Left renal pelvis (tissue), 4 donors: ENCODE data around the gene SQSTM1. TPM values are rescaled to one million over a fixed set of nuclear protein-coding genes. Genes with fewer than 3 reads are reported as not detected.

ENCODE experiments used
- DNase-seq, 4 donors: peaks; one replicate each; pipeline ENCODE4 v3.0.0-alpha.2; 2013; ENCODE audit warnings: low read depth in 4 of 4, low spot score in 3 of 4
- polyA plus RNA-seq, 4 donors: library from polyadenylated mRNA; unstranded; fragments of 120-200 nt; gene quantifications; one replicate each; pipeline ENCODE4 v1.2.1, GENCODE V29; 2013; ENCODE audit not compliant: insufficient read length in 4 of 4

Gene SQSTM1
- polyA plus RNA-seq, 4 donors: 87.6 to 119 (median 101) TPM

DNA sequence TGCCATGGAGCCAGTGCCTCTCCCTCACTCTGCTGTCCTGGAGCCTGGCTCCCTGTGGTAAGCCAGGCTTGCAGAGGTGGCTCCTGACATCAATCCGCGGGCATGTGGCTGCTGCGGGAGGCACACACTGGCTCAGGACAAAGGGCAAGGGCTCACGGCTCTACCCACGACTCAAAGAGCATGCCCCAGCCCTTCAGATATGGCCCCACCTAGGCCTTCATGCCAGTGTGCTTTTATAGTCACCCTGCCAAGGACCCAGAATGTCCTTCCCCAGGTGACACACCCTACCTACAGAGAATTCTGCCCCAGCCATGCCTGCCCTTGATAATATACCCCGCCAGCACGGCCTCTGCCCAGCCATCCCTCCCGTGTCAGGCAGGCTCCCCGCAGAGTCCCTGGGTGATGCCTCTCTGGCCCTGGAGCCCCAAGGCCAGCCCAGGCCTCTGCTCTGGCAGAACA lies 15.6 kb upstream of the SQSTM1 start:
- no peak for DNase-seq

DNA sequence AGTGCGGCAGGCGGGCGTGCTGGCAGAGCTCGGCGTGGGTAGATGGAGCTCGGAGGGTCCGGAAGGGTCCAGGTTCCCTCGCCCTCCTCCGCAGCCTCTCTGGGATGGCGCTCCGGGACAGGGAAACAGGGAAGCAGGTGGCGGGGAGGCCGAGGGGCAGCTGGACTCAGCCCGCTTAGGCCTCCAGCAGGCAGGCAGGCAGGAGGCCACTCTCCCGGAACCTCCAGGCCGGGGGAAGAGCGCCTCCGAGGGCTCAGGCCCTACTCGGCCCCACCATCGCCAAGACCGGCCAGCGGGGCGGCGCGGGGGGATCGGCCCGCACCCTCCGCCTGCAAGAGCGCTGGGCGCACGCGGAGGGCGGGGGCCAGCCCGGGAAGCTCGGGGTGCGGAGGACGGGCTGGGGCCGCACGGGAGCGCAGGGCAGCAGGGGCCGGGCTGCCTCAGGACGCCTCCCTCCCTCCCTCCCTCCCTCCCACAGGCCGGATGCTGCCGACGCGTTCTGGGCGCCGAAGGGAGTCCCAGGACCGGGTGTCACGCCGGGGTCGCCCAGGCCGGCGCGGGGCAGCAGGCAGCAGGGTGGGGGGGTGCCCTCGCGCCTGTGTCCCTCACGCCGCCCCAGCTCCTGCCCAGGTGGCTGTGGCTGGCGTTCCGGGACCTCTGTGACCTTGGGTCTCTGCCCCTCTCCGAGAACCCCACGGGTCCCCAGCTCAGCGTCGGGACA lies 15.0 kb upstream of the SQSTM1 start:
- no peak for DNase-seq

- no peak for DNase-seq
Observed at GRCh38 chr5:179806250-179807048, 14.3 kb upstream of the SQSTM1 start, which contains the start of gene MGAT4B. MGAT4B (minus strand) TSS chr5:179806866; CDS start chr5:179806583, 283 bp downstream.

DNA sequence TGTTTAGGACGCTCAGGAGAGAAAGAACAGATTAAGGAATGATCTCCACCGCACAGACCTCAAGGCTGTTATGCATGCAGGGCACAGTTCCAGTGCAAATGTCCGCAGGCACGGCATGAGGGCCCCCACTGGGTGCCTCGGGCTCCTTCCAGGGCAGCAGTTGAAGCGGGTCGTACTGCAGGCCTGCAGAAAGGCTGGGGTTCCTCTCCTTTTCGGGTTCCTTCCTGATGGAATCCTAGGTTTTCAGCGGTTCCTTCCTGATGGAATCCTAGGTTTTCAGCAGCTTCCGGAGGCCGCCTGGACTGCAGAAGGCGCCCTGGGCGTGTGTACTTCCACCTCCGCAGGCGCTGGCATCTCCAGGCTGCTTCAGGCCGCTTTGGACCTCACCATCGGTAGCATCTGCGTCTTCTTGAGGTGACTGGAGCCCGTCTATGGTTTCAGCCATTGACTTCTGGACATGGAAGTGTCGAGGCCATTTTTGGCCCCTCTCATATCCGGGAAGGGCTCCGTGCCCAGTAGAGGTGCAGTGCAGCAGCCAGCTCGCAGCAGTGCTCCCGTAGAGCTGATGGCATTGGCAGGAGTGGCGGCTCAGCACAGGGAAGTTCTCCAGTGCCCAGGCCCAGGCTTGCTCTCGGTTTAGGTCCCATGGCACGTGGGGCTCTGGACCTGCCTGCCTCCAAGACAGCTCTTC lies 8.4 kb upstream of the SQSTM1 start:
- no peak for DNase-seq

DNA sequence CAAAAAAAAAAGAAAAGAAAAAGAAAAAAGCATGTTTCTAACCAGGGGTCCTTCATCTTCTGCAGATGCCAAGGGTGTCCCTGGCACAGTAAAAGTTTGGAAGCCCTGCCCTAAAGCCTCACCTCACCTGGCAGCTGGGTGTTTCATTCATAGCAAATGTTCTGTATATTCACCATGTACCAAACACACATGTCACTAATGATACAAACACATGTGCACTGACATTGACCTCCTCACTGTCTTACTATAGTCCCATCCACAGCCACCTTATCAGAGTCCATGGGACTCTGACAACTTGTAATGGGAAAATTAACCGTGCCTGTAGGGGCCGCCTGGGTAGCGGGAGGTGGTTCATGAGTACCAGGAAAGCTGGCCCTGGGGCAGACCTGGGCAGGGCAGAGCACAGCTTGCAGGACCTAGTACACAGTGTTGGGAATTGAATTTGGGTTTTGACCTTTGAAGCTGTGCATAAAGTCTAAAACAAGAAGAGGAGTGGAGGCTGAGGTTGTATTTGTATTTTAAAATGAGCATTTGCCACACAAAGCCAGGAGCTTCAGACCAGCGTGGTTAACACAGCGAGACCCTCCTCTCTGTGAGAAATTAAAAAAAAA lies 7.6 kb upstream of the SQSTM1 start:
- no peak for DNase-seq

- DNase-seq: no peak
Observed at GRCh38 chr5:179814090-179814489, 6.6 kb upstream of the SQSTM1 start.

DNA sequence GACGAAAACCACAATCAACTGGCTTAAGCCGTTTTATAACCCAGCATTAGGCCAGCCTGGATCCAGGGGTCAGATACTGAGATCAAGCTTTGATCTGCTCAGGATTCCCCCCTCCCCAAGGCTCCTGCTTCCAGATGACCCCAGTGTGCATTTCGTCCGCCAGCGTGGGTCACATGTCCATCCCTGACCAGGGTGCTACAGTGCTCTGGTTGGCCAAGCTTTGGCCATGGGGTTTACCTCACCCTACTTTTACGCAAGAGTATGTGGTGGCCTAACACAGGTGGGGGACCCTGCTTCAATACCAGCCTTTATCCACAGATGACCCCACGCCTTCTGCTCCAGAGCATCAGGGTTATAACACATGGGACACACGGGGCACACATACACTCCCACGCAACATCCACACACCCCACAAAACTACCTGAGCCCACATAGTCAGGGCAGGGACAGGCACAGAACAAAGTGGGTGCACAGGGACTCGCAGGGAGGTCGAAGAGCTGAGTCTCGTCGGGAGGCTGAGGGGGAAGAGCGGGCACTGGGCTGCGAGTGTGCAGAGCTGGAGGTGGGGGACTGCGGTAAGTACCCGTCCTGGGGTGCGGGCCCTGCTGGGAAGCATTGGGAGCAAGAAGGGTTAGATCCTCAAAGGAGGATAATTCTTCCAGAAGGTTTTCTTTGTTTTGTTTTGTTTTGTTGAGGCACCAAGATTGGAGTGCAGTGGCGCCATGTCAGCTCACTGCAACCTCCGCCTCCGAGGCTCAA lies 5.0 kb upstream of the SQSTM1 start:
- DNase-seq: no peak

DNA sequence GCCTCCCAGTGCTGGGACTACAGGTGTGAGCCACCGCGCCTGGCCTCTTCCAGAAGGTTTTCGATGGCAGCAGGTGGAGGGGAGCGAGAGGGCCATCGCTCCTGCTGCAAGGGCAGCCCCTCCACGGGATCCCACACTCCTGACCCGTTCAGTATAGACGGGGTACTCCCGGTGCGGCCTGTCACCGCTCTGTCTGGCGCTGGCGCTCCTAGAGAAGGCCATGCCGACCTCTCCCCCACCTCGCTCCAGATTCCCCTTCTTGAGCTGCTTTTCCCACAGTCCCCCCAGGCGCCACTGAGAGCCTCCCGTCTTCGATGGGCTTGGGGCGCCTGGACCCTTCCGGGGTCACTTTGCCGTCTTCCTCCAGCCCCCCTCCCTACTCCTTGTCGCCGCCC lies 4.3 kb upstream of the SQSTM1 start:
- DNase-seq: no peak

DNA sequence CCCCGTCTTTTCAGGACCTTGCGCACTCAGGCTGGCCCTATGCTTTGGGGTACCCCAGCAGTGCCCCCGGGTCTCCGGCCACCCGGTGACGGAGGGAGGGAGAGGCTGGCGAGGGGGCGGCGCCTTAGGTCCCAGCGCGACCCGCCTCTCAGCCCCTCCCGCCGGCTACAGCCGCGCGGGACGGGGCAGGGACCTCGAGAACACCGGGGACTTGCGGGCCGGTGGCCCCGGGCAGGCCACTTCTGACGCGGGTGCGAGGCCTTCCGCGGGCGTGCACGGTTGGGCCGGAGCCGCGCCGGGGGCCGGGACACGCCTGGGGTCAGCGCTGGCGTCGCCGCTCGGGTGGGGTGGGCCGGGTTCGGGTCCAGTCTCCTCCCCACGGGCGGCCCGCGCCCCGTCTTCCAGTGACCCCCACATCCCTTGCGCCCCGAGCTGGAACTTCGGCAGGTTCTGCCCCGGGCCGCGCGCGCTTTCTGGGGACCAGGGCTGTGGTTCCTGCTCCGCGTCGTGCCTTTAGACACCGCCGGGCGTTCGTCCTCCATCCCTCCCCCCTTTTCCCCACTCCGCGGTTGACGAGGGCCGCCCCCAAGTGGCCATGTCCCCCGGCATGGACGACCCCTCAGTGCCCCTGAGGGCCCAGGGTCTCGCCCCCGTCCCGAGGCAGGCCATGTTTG lies 3.8 kb upstream of the SQSTM1 start:
- no peak for DNase-seq

DNA sequence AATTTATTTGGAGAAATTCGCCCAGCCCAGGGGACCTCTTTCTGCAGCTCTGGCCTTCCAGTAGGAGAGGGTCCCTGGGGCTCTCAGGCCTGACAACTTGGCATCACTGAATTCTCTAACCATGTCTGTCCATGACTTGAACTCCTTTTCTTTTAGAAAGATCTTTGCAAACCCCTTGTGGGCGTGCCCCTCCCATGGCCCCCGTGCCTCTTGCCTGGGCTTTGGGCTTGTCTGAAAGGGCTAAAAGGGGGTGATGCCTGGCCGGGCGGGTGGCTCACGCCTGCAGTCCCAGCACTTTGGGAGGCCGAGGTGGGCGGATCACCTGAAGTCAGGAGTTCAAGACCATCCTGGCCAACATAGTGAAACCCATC lies 3.2 kb upstream of the SQSTM1 start:
- no peak for DNase-seq

- no peak for DNase-seq
Observed at GRCh38 chr5:179817890-179818745, 2.6 kb upstream of the SQSTM1 start.

DNA sequence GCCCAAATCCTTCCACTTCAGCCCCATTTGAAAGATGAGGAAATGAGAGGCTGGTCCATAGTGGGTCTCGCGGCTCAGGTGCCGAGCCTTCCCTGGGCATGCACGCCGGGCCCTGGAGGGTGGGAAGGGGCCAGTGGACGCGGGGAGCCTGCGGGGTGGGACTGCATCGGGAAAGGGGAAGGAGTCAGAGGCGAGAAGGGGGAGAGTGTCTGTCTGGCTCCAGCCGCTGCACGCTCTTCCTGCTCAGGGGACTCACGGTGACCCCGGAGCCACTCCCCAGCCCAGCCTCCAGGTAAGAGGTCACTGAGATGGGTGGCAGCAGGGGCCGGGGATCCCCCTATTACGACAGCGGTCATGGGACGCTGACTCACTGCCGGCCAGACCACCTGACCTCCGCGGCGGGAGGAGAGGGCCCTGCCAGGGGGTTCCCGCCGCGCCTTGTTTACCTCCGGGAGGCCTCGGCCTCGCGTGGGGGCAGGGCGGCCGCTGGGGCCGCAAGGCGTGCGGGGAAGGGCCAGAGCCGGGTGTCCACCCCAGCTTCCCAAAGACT lies 1.9 kb upstream of the SQSTM1 start:
- DNase-seq: peak in 1 of 4 donors; percentile 71

- no peak for DNase-seq
Observed at GRCh38 chr5:179819296-179820126, 1.2 kb upstream of the SQSTM1 start.

GRCh38 chr5:179820127-179820482 lies 600 bp upstream of the SQSTM1 start:
- DNase-seq: no peak

DNA sequence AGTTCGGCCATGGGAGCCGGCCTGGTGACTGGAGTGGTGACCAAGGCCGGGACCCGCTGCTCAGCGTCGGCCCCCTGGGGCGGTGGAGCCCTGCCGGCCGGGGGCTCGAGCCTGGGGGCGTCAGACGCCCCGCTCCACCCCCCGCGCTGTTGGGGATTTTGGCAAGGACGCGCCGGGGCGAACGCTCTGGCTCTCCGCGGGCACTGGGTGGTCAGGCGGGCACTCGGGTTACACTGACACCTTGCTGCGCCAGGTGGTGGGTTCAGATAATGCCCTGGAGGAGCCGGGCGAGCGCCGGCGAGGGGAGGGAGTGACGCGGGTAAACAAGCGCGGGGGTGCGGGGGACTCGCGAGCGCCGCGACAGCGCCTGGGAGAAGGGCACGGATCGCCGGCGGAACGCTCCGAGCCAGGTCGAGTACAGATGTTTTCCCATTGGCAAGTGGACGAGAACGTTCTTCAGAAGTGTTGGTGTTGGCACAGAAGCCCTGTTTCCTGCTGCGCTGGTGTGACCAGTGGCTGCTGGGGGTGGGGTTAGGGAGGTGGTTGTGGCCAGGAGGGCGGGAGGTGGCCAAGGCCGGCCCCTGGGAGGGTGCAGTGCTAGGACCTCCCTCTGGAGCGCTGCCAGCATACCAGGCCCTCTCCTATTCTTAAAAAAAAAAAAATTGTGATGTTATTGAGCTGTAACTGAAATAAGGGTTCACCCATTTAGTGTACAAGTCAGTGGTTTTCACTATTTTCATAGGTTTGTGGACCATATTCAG lies 773 bp downstream of the SQSTM1 start:
- DNase-seq: peak in 2 of 4 donors; percentile 84

DNA sequence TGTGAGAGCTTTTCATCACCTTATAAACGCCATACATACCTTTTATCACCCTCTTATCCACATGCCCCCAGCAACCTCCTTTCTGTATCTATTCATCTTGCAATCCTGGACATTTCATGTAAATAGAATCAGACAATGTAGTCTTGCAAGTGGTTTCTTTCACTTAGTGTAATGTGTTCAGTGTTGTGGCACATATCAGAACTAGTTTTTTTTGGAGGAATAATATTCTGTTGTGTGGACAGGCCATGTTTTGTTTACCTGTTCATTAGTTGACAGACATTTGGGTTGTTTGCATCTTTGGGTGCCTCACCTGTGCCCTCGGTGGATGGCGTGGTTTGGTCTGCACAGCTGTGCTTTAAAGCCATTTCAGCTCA lies 1.3 kb downstream of the SQSTM1 start:
- DNase-seq: no peak

DNA sequence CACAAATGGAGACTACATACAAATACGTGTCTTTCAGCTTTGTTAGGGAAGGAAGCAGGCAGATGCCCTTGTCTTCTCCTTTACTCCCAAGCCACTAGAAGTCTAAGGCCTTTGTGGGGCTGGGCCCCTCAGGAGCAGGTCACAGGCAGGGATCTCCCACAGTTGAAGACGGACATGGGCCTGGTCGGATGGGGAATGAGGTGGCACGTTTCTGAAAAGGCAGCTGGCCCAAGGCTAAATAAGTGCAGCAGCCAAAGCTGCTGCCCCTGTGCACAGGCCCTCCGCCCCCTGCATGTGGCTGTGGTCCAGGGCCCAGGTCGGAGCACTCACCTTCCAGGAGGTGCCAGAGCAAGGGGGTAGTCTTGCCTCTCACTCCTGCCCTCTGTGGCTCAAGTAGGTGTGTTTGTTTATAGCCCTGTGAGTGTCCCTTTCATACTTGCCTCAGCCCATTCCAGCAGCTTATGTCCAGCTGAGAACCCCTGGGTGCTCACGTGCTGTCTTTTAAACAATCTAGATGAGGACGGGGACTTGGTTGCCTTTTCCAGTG lies 1.8 kb downstream of the SQSTM1 start:
- DNase-seq: no peak
